GM12891 (cell line): ENCODE data around the gene ITFG1.
"Not testable (repeated sequence)": the region's sequence is repeated elsewhere in the genome, so short reads cannot be mapped to it uniquely, and the experiment has no call there.

Experiments used
- POLR2A ChIP-seq: IDR thresholded peaks from 2 replicates; pipeline ENCODE4 v1.6.1; 2011; ENCODE audit warnings: low read depth, low read length, control low read depth
- POLR2AphosphoS5 ChIP-seq: IDR thresholded peaks from 2 replicates; pipeline ENCODE4 v1.6.1; 2011; ENCODE audit warnings: low read depth, low read length, control low read depth
- TAF1 ChIP-seq: IDR thresholded peaks from 2 replicates; pipeline ENCODE4 v1.6.1; 2011; ENCODE audit warnings: low read depth, low read length, control low read depth

DNA sequence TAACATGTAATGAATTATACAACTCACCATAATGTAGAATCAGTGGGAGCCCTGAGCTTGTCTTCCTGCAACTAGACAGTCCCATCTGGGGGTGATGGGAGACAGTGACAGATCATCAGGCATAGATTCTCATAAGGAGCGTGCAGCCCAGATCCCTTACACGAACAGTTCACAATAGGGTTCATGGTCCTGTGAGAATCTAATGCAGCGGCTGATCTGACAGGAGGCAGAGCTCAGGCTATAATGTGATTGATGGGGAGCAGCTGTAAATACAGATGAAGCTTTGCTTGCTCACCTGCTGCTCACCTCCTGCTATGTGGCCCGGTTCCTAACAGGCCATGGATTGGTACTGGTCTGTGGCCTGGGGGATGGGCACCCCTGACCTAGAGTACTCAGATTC, 257.4 kb downstream of the ITFG1 start:
- not testable (repeated sequence) for TF ChIP-seq TAF1, POLR2A, POLR2AphosphoS5
